Skeletal muscle satellite cell (primary cell): Measurements from ENCODE around the gene LRIG2.
"Not testable (repeated sequence)": the region's sequence is repeated elsewhere in the genome, so short reads cannot be mapped to it uniquely, and the experiment has no call there.

ENCODE experiments used
- H3K27me3 ChIP-seq: 2 replicates; pipeline ENCODE4 v1.7.0; 2013; ENCODE audit warnings: low read length; ENCODE audit not compliant: control insufficient read depth, insufficient read depth
- H3K36me3 ChIP-seq: 2 replicates; pipeline ENCODE4 v1.7.0; 2013; ENCODE audit warnings: mild to moderate bottlenecking, control low read depth, low read length; ENCODE audit not compliant: insufficient read depth
- H3K4me1 ChIP-seq: 2 replicates; pipeline ENCODE4 v1.7.0; 2013; ENCODE audit warnings: low read length; ENCODE audit not compliant: control insufficient read depth, insufficient read depth
- H3K4me2 ChIP-seq: 2 replicates; pipeline ENCODE4 v1.7.0; 2013; ENCODE audit warnings: mild to moderate bottlenecking, low read length
- H3K4me3 ChIP-seq: 2 replicates; pipeline ENCODE4 v1.7.0; 2013; ENCODE audit warnings: low read length
- H3K9ac ChIP-seq: 2 replicates; pipeline ENCODE4 v1.7.0; 2013; ENCODE audit warnings: mild to moderate bottlenecking, low read depth, low read length, moderate library complexity
- H3K9me3 ChIP-seq: replicated peaks from 2 replicates; pipeline ENCODE4 v1.7.0; 2013; ENCODE audit warnings: mild to moderate bottlenecking, control low read depth, low read length

The LRIG2 gene

DNA sequence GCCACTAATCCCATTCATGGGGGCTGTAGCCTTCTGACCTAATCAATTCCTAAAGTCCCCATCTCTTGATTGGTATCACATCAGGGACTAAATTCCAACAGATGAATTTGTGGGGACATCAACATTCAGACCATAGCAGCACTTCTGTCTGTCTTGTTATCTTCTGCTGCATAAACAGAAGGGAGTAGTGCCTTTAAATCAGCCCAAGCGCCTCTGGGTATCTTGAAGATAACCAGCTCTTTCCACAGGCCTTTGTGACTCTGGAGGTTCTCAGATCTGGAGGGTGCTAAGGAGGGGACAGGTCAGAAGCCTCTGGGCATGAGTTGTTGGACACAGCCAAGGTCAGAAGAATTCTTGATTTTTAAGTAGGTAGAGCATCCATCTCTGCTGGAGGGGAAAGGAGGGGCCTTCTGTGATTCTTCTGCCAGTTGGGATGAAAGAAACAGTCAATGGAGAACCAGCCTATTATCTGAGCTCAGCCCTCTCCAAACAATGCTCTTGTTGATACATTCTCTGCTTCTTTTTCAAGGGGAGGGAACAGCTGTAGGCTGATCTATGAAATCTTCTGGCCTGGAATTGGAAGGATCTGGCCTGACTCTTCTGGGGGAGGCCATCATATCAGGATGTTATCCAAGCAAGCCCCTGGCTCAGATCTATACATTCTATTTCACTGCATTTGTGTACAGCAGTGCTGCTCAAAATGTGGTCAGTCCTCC, 31.3 kb upstream of the LRIG2 start:
- Histone ChIP-seq H3K4me1 (peaks cover 23% of the 10 kb centered on the region), H3K9me3 (no peaks in the 10 kb centered on the region), H3K9ac (peak overlapping the region; percentile 32), H3K27me3 (no peaks in the 10 kb centered on the region), H3K4me2 (peak overlapping the region; percentile 66), H3K36me3 (no peaks in the 10 kb centered on the region), H3K4me3 (no peak overlapping the region)

DNA sequence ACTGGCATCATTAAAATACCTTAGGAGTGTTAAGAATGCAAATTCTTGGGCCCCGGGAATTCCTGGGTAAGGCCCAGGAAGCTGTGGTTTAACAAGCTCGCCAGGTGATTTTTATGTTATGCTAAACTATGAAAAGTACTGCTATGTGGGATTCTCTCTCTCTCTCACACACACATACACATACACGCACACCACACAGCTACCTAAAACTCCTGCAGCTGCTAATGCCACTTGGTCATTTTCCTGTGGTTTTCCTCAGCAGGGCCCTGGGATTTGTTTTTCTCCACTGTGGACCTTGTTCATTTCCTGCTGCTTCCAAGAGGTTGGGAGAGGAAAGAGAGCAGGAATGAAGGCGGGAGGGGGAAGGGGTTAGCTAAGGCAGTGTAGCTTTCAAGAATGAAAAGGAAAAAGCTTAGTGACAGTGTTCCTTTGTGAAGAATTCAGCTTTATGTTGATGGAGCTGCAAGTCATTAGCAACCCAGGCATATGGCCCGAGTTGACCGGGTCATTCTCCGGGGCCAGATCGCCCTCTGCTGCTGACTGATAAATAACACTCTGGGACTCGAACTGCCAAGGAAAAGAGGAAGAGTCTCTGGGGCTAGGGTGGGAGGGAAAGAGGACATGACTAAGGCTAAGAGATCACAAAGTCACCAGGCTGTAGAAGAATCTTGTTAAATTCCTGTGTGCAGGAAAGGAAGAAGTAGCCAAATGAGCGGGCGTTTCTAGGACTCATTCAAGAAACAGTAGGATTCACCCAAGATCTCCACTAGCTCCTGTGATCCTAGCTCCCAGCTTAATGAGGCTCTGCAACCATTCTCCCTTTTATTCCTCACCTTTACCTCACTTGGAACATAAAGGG, 30.5 kb upstream of the LRIG2 start:
- Histone ChIP-seq H3K9me3 (no peaks in the 10 kb centered on the region), H3K4me3 (no peak overlapping the region), H3K4me1 (peaks cover 23% of the 10 kb centered on the region), H3K4me2 (peak overlapping the region; percentile 66), H3K9ac (peak overlapping the region; percentile 53), H3K27me3 (no peaks in the 10 kb centered on the region), H3K36me3 (no peaks in the 10 kb centered on the region)

DNA sequence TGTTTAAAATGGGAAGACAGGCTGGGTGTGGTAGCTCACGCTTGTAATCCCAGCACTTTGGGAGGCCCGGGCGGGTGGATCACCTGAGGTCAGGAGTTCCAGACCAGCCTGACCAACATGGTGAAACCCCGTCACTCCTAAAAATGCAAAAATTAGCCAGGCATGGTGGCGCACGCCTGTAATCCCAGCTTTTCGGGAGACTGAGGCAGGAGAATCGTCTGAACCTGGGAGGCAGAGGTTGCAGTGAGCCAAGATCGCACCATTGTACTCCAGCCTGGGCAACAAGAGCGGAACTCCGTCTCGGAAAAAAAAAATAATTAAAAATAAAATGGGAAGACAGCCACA, 29.9 kb upstream of the LRIG2 start:
- H3K36me3 ChIP-seq, H3K9me3 ChIP-seq, H3K4me3 ChIP-seq, H3K27me3 ChIP-seq: not testable (repeated sequence)
- H3K4me2 ChIP-seq = peak overlapping the region; percentile 66
- peaks cover 23% of the 10 kb centered on the region for H3K4me1 ChIP-seq
- peak overlapping the region; percentile 53 for H3K9ac ChIP-seq

DNA sequence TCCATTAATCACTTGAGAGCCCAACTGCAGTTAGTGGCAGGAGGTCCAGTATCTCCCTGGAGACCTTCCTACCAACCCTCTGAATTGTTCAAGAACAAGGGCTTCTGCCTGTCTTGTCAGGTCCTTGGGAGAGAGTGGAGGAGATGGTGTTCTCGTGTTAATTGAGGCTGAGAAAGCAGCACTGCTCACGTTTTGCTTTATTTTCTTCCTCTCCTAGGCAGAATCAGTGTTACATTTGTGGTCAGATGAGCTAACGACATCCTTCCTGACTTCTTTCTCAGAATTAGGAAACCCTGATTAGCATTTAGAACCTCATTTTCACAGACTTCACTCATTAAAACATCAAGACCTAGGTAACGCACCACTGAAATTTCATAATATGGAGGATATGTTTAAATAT, 26.4 kb upstream of the LRIG2 start:
- H3K9ac ChIP-seq = no peak overlapping the region
- H3K4me3 ChIP-seq = no peak overlapping the region
- no peaks in the 10 kb centered on the region for H3K27me3 ChIP-seq
- peaks cover 21% of the 10 kb centered on the region for H3K4me1 ChIP-seq
- no peaks in the 10 kb centered on the region for H3K9me3 ChIP-seq
- H3K36me3 ChIP-seq = no peaks in the 10 kb centered on the region
- H3K4me2 ChIP-seq = no peak overlapping the region

DNA sequence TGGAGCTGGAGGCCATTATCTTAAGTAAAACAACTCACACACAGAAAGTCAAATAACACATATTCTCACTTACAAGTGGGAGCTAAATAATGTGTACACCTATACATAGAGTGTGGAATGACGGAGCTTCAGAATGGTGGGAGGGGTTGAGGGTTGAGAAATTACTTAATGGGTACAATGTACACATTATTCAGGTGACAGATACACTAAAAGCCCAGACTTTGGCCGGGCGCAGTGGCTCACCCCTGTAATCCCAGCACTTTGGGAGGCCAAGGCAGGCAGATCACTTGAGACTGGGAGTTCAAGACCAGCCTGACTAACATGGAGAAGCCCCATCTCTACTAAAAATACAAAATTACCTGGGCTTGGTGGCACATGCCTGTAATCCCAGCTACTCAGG, 24.9 kb upstream of the LRIG2 start:
- Histone ChIP-seq H3K27me3 (no peaks in the 10 kb centered on the region), H3K4me3 (no peak overlapping the region), H3K9ac (no peak overlapping the region), H3K36me3 (no peaks in the 10 kb centered on the region), H3K4me1 (peaks cover 6% of the 10 kb centered on the region), H3K4me2 (no peak overlapping the region), H3K9me3 (no peaks in the 10 kb centered on the region)

DNA sequence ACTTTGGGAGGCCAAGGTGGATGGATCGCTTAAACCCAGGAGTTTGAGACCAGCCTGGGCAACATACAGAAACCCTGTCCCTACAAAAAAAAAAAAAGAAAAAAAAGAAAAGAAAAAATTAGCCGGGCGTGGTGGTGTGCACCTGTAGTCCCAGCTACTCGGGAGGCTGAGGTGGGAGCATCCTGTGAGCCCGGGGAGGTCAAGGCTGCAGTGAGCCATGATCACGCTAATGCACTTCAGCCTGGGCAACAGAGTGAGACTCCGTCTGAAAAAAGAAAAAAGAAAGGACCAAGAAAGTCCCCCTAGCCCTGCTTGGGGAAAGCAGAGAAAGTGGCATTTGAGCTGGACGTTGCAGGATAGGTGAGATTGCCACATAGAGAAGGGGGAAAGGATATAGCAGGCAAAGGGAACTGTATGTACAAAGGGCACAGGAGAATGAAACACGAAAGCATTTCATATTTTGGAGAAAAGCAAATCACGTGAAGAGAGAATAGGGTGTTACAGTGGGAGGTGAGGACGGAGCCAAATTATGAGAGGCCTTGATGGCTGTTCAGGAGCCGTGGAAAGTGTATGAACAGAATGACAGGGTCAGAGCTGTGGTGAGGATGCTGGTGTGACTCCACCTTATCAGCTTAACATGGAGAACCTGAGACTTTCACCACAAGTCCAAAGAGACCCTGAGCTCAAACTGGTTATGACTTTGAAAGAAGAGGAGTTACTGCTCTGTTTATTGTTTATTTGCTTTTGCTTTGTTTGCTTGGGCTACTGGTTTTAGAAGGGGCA, 19.5 kb upstream of the LRIG2 start:
- H3K27me3 ChIP-seq = no peaks in the 10 kb centered on the region
- no peaks in the 10 kb centered on the region for H3K9me3 ChIP-seq
- H3K4me3 ChIP-seq = no peak overlapping the region
- no peak overlapping the region for H3K9ac ChIP-seq
- H3K4me1 ChIP-seq = no peaks in the 10 kb centered on the region
- no peaks in the 10 kb centered on the region for H3K36me3 ChIP-seq
- H3K4me2 ChIP-seq = no peak overlapping the region

DNA sequence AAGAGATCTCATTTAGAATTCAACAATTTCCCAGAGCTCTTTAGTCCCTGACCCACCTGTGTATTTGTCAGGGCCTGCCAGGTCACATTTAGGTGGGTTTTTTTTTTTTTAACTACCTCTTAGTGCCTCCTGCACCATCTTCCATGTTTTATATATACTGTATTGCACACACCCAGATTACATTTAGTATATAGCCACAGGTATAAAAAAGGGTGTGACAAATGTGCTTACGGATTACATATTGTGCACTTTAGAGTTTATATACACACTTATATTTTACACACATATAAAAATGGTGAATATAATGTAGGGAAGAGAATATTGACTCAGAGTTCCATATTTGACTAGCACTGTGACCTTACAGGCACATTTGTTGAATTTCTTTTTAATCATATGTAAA, 17.4 kb upstream of the LRIG2 start:
- H3K4me2 ChIP-seq = no peak overlapping the region
- H3K36me3 ChIP-seq = no peaks in the 10 kb centered on the region
- H3K4me3 ChIP-seq = no peak overlapping the region
- no peaks in the 10 kb centered on the region for H3K9me3 ChIP-seq
- H3K4me1 ChIP-seq = no peaks in the 10 kb centered on the region
- no peak overlapping the region for H3K9ac ChIP-seq
- H3K27me3 ChIP-seq = no peaks in the 10 kb centered on the region

DNA sequence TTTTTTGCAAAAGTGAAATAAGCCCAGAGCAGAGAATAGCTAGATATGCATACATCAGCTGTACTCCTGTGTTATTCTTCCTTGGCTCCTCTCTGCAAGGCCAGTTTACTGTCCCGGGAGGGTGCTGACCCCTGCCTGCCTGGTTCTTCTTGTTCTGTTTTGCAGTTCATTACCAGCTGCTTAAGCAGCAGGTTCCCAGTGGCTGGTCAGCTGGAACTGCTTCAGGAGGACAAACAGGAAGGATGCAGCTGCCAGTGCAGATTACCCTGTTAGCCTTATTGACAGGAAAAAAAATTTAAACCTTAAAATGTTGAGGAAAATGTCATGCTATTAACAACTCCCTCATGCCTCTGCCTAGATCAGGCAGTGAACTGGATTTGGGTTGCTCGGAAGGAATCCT, 16.0 kb upstream of the LRIG2 start:
- Histone ChIP-seq H3K9ac (no peak overlapping the region), H3K4me3 (no peak overlapping the region), H3K4me2 (no peak overlapping the region), H3K36me3 (no peaks in the 10 kb centered on the region), H3K9me3 (no peaks in the 10 kb centered on the region), H3K4me1 (no peaks in the 10 kb centered on the region), H3K27me3 (no peaks in the 10 kb centered on the region)

DNA sequence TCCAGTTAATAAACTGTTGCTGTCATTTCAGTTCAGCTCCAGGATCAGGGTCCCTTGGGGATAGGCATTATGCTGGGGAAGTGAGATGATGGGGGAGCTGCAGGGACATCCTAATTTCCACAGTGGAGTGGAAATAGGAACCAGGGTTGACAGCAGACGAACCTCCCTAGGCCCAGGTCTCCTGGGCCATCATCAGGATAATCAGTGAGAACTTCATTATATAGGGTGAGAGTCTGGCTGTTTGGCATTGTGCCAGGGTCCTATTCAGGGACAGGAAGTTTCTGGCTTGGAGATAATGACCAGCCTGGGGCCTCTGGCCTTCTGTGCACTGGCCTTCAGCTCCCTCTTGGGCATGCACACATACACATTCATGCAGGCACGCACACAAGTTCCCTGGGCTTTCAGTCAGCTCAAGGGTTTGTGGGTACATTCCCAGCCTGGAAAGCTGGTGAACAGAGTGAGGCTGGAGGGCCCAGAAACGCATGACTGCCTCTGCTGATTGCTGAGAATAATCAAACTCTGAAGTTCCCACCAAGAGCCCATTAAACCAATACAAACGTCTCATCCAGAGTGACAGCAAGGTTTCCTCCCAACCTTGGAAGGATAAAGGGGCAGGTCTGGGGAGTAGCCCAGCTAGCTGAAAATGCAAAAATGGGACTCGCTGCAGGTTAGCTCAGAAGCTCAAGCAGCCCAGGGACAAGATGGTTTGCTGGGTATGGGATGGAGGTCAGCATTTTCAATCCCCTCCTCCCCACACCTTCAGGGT, 13.9 kb upstream of the LRIG2 start:
- no peaks in the 10 kb centered on the region for H3K4me1 ChIP-seq
- no peak overlapping the region for H3K4me3 ChIP-seq
- no peaks in the 10 kb centered on the region for H3K27me3 ChIP-seq
- H3K36me3 ChIP-seq = no peaks in the 10 kb centered on the region
- H3K9ac ChIP-seq = no peak overlapping the region
- no peaks in the 10 kb centered on the region for H3K9me3 ChIP-seq
- H3K4me2 ChIP-seq = no peak overlapping the region

DNA sequence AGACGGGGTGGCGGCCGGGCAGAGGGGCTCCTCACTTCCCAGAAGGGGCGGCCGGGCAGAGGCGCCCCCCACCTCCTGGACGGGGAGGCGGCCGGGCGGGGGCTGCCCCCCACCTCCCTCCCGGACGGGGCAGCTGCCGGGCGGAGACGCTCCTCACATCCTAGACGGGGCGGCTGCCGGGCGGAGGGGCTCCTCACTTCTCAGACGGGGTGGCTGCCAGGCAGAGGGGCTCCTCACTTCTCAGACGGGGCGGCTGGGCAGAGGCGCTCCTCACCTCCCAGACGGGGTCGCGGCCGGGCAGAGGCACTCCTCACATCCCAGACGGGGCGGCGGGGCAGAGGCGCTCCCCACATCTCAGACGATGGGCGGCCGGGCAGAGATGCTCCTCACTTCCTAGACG, 9.5 kb upstream of the LRIG2 start:
- H3K4me2 ChIP-seq, H3K9me3 ChIP-seq, H3K9ac ChIP-seq, H3K4me3 ChIP-seq, H3K27me3 ChIP-seq, H3K4me1 ChIP-seq, H3K36me3 ChIP-seq: not testable (repeated sequence)

DNA sequence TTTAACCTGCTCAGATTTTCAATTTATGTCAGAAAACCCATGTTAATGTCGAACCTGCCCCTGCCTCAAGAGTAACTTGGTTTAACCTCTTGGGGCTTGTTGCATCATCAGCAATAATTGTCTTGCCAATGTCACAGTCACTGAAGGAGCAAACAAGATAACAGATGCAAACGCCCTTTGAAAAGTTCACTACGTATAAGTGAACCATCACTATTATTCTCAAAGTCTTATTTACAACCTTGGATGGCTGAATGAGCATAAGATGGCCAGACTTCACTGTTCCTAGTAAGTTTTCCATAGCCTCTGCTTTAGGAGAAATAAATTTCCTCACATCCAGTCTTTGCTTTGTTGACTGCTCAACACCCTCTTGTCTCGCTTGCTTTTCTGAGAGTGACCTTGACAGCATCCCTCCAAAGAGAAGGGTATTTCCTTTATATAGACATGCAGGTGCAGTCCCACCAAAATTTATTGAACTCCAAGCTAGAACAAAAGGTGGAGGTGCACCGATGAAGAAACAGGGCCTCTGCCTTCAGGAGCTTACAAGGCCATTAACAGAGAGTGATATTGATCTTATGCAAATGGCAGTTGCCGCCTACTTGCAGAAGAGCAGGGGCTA, 749 bp upstream of the LRIG2 start:
- H3K9ac ChIP-seq = peak overlapping the region; percentile 88
- H3K4me2 ChIP-seq = peak overlapping the region; percentile 86
- H3K9me3 ChIP-seq = no peaks in the 10 kb centered on the region
- peak overlapping the region; percentile 92 for H3K4me3 ChIP-seq
- H3K4me1 ChIP-seq = peaks cover 9% of the 10 kb centered on the region
- H3K27me3 ChIP-seq = no peaks in the 10 kb centered on the region
- no peaks in the 10 kb centered on the region for H3K36me3 ChIP-seq
